SKM-1 (cell line): ENCODE results near the gene ITPRID1.
A peak's percentile ranks its signal among the peaks of the same experiment; 100 is the strongest.

Source experiments
- DNase-seq: peaks from one replicate; lab custom pipeline; 2025; ENCODE audit not compliant: unreplicated experiment; lab: John Stamatoyannopoulos, UW

ITPRID1 gene

GRCh38 chr7:31692871-31693270 is 179.0 kb downstream of the ITPRID1 start:
- no peak for DNase-seq

GRCh38 chr7:31695859-31696614 is 182.1 kb downstream of the ITPRID1 start:
- peak; percentile 92 for DNase-seq

GRCh38 chr7:31699050-31699449 is 185.2 kb downstream of the ITPRID1 start:
- DNase-seq = peak; percentile 95

- DNase-seq = no peak
Observed at GRCh38 chr7:31702354-31702753, 188.5 kb downstream of the ITPRID1 start.

GRCh38 chr7:31705377-31705776 is 191.5 kb downstream of the ITPRID1 start:
- DNase-seq = no peak

- DNase-seq = no peak
Observed at GRCh38 chr7:31707089-31707488, 193.2 kb downstream of the ITPRID1 start.
